GM23248 (cell line): ENCODE results near the gene PSMD13. TPM values are rescaled to one million over a fixed set of nuclear protein-coding genes. Genes with fewer than 3 reads are reported as not detected.

Source experiments
- DNase-seq: peaks from one replicate; pipeline ENCODE4 v3.0.0-alpha.2; 2015
- H2AFZ ChIP-seq: fragments of 200-600 bp; sonication (generic); 2 replicates; pipeline ENCODE4 v1.6.1; 2016; ENCODE audit warnings: antibody characterized with exemption
- H3F3A ChIP-seq: fragments of 200-600 bp; sonication (generic); 2 replicates; pipeline ENCODE4 v1.6.1; 2016; ENCODE audit warnings: mild to moderate bottlenecking, antibody characterized with exemption, mixed run types; ENCODE audit not compliant: insufficient read depth
- H3K27ac ChIP-seq: fragments of 200-600 bp; sonication (generic); 2 replicates; pipeline ENCODE4 v1.5.1; 2016; ENCODE audit warnings: mild to moderate bottlenecking
- H3K27me3 ChIP-seq: fragments of 200-600 bp; sonication (generic); replicated peaks from 2 replicates; pipeline ENCODE4 v1.6.1; 2016; ENCODE audit warnings: mild to moderate bottlenecking; ENCODE audit not compliant: insufficient read depth
- H3K36me3 ChIP-seq: fragments of 200-600 bp; sonication (generic); 2 replicates; pipeline ENCODE4 v1.6.1; 2016; ENCODE audit warnings: low read depth, mild to moderate bottlenecking
- H3K4me1 ChIP-seq: fragments of 200-600 bp; sonication (generic); 2 replicates; pipeline ENCODE4 v1.6.1; 2016; ENCODE audit warnings: mild to moderate bottlenecking; ENCODE audit not compliant: insufficient read depth
- H3K4me2 ChIP-seq: fragments of 200-600 bp; sonication (generic); one replicate; pipeline ENCODE4 v1.6.1; 2016; ENCODE audit warnings: mild to moderate bottlenecking; ENCODE audit not compliant: unreplicated experiment
- H3K4me3 ChIP-seq: fragments of 200-600 bp; sonication (generic); 2 replicates; pipeline ENCODE4 v1.5.1; 2016; ENCODE audit warnings: mild to moderate bottlenecking
- H3K79me2 ChIP-seq: fragments of 200-600 bp; sonication (generic); 2 replicates; pipeline ENCODE4 v1.6.1; 2016; ENCODE audit warnings: mild to moderate bottlenecking; ENCODE audit not compliant: insufficient read depth
- H3K9ac ChIP-seq: fragments of 200-600 bp; sonication (generic); 2 replicates; pipeline ENCODE4 v1.6.1; 2016; ENCODE audit warnings: mild to moderate bottlenecking
- H3K9me2 ChIP-seq: fragments of 200-600 bp; sonication (generic); 2 replicates; pipeline ENCODE4 v1.6.1; 2016; ENCODE audit warnings: mixed run types, mild to moderate bottlenecking, moderate library complexity; ENCODE audit not compliant: insufficient read depth
- H3K9me3 ChIP-seq: fragments of 200-600 bp; sonication (generic); one replicate; pipeline ENCODE4 v1.6.1; 2017; ENCODE audit warnings: low read depth
- H4K20me1 ChIP-seq: fragments of 200-600 bp; sonication (generic); 2 replicates; pipeline ENCODE4 v1.6.0; 2016; ENCODE audit not compliant: insufficient read depth
- EZH2 ChIP-seq: fragments of 200-600 bp; sonication (generic); IDR thresholded peaks from 2 replicates; pipeline ENCODE4 v1.6.1; 2018; ENCODE audit warnings: antibody characterized with exemption, mild to moderate bottlenecking; ENCODE audit not compliant: insufficient read depth, poor library complexity, severe bottlenecking
- EZH2phosphoT487 ChIP-seq: fragments of 200-600 bp; sonication (generic); IDR thresholded peaks from 2 replicates; pipeline ENCODE4 v1.6.1; 2018; ENCODE audit warnings: antibody characterized with exemption, moderate library complexity, mild to moderate bottlenecking, low read depth; ENCODE audit not compliant: insufficient read depth
- WGBS, 2 experiments: methylation state at CpG; one replicate each; pipeline ENCODE4 v1.1.6; 2015 to 2017; ENCODE audit warnings: low lambda C conversion rate in 2 of 2, low coverage in 1 of 2; ENCODE audit errors: missing lambda C conversion rate in 2 of 2; 5-methylcytosine and 5-hydroxymethylcytosine counted together
- in situ Hi-C: fragments of 300-500 bp; cut with MboI; formaldehyde crosslinking; loops from 2 replicates; pipeline ENCODE4 v1.15.0; 2020
- polyA plus RNA-seq: library from polyadenylated mRNA; unstranded; fragments of >200 nt; fragmentation: Nextera tagmentation; extraction: Ambion mirVana; gene quantifications from 2 replicates; pipeline ENCODE4 v1.2.1, GENCODE V29; 2016
- total RNA-seq: library from RNA; depleted of rRNA; stranded (reverse); fragments of >200 nt; shearing (Covaris generic); gene quantifications from 2 replicates; pipeline ENCODE4 v1.2.3, GENCODE V29; 2014

PSMD13 gene
- total and polyA plus RNA-seq, 2 experiments from 2014 or later, result 145 to 188 TPM

DNA sequence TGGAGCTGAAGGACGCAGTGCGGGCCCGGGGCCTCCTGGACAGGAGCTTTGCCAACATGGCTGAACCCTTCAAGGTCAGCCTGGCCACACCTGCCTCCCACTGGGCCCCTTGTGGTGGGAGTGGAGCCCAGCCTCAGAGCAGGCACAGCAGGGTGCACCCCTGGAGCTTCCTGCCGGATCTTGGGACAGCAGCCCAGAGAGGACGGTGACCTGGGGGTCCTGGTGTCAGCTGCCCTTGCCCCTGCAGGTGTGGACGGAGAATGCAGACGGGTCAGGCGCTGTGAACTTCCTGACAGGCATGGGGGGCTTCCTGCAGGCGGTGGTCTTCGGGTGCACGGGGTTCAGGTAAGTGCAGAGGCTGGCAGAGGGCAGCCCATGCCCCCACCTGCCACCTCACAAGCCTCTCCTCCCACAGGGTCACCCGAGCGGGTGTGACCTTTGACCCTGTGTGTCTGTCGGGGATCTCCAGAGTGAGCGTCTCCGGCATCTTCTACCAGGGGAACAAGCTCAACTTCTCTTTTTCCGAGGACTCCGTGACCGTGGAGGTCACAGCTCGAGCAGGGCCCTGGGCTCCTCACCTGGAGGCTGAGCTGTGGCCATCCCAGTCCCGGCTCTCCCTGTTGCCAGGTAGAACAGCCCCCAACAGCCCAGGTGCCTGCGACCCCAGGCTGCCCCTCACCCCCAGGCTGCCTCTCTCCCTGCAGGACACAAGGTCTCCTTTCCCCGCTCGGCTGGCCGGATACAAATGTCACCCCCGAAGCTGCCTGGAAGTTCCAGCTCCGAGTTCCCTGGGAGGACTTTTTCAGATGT is 57.3 kb downstream of the PSMD13 start:
- H3K4me3 ChIP-seq, result no peak overlapping the region
- no peak overlapping the region for H3K4me2 ChIP-seq
- TF ChIP-seq EZH2phosphoT487, result no peak
- no peak for TF ChIP-seq EZH2
- 90 to 94% methylated on average over 25 to 27 of the region's 27 CpGs for WGBS, 2 experiments
- H3K27ac ChIP-seq, result no peak overlapping the region
- no peaks in the 10 kb centered on the region for H3K36me3 ChIP-seq
- no peaks in the 10 kb centered on the region for H4K20me1 ChIP-seq
- H3K4me1 ChIP-seq, result no peaks in the 10 kb centered on the region
- in situ Hi-C loops, result no loop called here
- no peak for DNase-seq
- H3K79me2 ChIP-seq, result no peaks in the 10 kb centered on the region
- H3K9me3 ChIP-seq, result no peaks in the 10 kb centered on the region
- H3F3A ChIP-seq, result no peaks in the 10 kb centered on the region
- H3K9ac ChIP-seq, result no peak overlapping the region
- no peaks in the 10 kb centered on the region for H3K27me3 ChIP-seq
- H2AFZ ChIP-seq, result no peak overlapping the region
- no peaks in the 10 kb centered on the region for H3K9me2 ChIP-seq

DNA sequence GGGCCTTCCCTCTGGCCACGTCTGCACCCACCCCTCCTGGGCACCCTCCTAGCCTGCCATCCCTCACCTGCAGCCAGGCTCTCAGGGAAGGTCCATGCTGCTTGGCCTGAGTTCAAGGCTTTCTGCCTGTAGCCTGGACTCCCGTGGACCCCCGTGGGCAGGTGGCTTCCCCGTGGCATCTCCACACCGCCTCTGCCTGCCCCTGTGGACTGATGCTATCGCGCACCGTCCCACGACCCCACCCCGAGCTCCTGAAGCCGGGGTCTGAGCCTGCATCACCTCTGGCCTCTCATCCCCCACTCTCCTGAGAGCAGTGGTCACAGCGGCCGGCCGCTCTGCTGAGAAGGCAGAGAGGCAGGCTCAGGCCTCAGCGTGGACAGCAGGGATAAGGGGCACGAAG is 58.0 kb downstream of the PSMD13 start:
- no peak overlapping the region for H3K4me3 ChIP-seq
- in situ Hi-C loops, result no loop called here
- whole genome bisulfite sequencing, 2 experiments, result 89 to 94% methylated on average over 15 of the region's 16 CpGs

DNA sequence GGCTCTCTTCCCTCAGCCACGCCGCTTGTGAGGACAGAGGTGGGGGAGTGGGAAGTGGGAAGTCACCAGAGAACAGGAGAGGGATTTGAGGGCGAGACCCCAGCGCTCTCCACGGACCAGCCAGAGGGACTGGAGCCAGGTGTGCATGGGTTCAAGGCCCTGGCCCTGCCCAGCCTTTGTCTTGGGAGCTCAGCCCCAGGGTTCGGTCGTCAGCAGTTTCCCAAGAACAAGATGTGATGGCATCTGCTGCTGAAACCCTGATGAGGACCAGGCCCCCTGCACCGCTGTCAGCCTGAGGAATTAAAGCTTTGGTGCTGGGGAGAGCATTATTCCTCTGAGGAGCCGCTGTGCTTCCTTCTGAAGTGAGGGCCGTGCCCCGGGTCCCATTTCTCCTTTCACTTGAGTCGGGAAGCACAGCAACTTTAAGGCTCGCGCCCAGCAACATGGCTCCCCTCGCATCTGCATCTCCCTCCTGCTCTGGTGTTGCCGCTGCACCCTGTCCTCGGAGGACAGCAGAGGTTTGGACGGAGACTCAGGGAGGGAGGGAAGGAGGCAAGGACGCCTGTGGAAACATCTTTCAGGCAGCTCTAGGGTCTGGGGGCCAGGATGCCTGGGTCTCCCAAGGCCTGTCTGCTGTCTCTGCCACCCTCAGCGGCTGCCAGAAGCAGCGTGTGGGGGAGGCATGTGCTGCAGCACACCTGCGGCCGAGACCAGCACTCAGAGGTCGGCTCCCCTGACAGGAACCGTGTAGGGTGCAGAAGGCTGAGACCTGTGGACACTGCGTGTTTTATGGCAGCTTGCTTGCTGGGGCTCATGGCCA is 58.8 kb downstream of the PSMD13 start:
- Histone ChIP-seq H3K4me2 (no peak overlapping the region), H3K4me1 (no peaks in the 10 kb centered on the region), H3K9me2 (no peaks in the 10 kb centered on the region), H3K4me3 (no peak overlapping the region), H3K27ac (no peak overlapping the region), H3F3A (no peaks in the 10 kb centered on the region), H3K36me3 (no peaks in the 10 kb centered on the region), H3K9me3 (no peaks in the 10 kb centered on the region), H4K20me1 (no peaks in the 10 kb centered on the region), H3K9ac (no peak overlapping the region), H3K27me3 (no peaks in the 10 kb centered on the region), H2AFZ (no peak overlapping the region), H3K79me2 (no peaks in the 10 kb centered on the region)
- DNase-seq, result no peak
- in situ Hi-C loops, result no loop called here
- no peak for TF ChIP-seq EZH2phosphoT487
- TF ChIP-seq EZH2, result no peak
- WGBS, 2 experiments, result 78% methylated on average over 26 of the region's 26 CpGs

More for the DNA sequence above, 58.0 kb downstream of the PSMD13 start:
- H3K9me2 ChIP-seq, result no peaks in the 10 kb centered on the region
- TF ChIP-seq EZH2phosphoT487, result no peak
- TF ChIP-seq EZH2, result no peak
- no peaks in the 10 kb centered on the region for H3K79me2 ChIP-seq
- H3K27me3 ChIP-seq, result no peaks in the 10 kb centered on the region
- no peaks in the 10 kb centered on the region for H3K9me3 ChIP-seq
- H3K36me3 ChIP-seq, result no peaks in the 10 kb centered on the region
- H3F3A ChIP-seq, result no peaks in the 10 kb centered on the region
- DNase-seq, result no peak
- no peak overlapping the region for H3K4me2 ChIP-seq
- H3K9ac ChIP-seq, result no peak overlapping the region
- no peak overlapping the region for H2AFZ ChIP-seq
- no peaks in the 10 kb centered on the region for H4K20me1 ChIP-seq
- no peaks in the 10 kb centered on the region for H3K4me1 ChIP-seq
- no peak overlapping the region for H3K27ac ChIP-seq

DNA sequence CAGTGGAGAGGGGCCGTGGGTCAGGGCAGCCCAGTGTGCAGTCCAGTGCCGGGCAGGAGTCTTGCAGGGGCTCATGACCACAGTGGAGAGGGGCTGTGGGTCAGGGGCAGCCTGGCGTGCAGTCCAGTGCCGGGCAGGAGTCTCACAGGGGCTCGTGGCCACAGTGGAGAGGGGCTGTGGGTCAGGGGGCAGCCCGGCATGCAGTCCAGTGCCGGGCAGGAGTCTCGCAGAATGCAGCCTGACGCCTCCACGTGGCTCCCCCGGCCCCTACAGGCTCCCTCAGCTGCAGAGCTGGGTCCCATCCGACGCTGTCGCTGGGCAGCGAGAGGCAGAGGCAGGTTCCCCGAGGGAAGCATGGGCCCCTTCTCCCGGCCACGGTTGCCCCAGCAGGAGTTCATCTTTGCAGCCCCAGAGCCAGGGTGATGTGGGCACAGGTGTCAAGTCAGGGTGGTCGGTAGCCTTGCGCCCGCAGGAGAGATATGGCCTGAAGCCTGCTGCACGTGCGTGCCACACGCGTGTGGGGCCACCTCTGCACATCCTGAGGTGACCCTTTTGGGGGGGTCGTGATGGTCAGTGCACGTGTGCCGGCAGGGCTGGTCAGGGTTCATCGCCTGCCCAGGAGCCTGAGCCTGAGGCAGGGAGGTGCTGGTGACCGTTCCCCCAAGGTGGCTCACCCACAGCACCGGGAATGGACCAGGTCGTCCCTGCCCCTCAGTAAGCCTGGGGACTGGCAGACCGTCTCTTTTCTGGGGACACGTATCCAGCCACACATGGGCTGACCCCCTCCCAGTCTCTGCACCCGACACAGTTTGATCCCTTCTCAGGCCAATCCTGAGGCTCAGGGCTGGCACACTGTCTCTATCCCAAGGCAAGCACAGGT is 59.6 kb downstream of the PSMD13 start:
- Histone ChIP-seq H3F3A (no peaks in the 10 kb centered on the region), H3K4me3 (no peak overlapping the region), H3K4me1 (no peaks in the 10 kb centered on the region), H2AFZ (no peak overlapping the region), H3K27me3 (no peaks in the 10 kb centered on the region), H3K27ac (no peak overlapping the region), H3K9me2 (no peaks in the 10 kb centered on the region), H3K79me2 (no peaks in the 10 kb centered on the region), H3K9me3 (no peaks in the 10 kb centered on the region), H3K36me3 (no peaks in the 10 kb centered on the region), H3K9ac (no peak overlapping the region), H3K4me2 (no peak overlapping the region), H4K20me1 (no peaks in the 10 kb centered on the region)
- 76 to 79% methylated on average over 35 of the region's 35 CpGs for WGBS, 2 experiments
- TF ChIP-seq EZH2 (no peak), EZH2phosphoT487 (no peak)
- in situ Hi-C loops, result no loop called here
- DNase-seq, result no peak
